ENCODE data around the gene HMGB3. TPM values are rescaled to one million over a fixed set of nuclear protein-coding genes. Genes with fewer than 3 reads are reported as not detected.

HMGB3 gene
- total RNA-seq, 2 experiments from 2014 or later: 24.5 to 25.4 TPM

DNA sequence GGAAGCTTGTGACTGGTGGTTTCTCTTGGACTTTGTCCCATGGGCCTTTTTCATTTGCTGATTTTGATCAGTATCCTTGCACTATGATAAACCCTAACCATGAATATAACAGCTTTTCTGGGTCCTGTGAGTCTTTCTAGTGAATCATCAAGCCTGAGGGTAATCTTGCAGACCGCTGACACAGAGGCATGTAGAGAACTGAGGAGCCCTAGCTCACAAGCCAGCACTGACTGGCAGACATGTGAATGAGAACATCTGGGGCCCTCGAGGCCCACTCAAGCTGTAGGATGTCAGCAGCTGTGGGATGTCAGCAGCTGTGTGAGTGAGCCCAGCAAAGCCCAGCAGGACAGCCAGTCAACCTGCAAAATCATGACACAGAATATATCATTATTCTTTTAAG lies 36.7 kb downstream of the HMGB3 start:
- no peak for ATAC-seq
- intact Hi-C loops (cut with micrococcal nuclease): no loop called here
- Mint-ChIP-seq H3K27me3 (no peaks in the 10 kb centered on the region), H3K36me3 (ENCODE audit: low read depth) (no peaks in the 10 kb centered on the region), H3K27ac (no peak overlapping the region), H3K9me3 (no peaks in the 10 kb centered on the region), H3K4me3 (no peak overlapping the region), H3K4me1 (ENCODE audit: low read depth) (no peaks in the 10 kb centered on the region)
- ChIA-PET CTCF (no interaction called here), POLR2A (interaction anchor here (0.6 kb wide), 1 partner anchor 270 kb away, joined by 3 read pairs; no protein-coding TSS in a partner anchor)
- TF ChIP-seq CTCF (IDR thresholded peaks at IDR 0.05): no peak
- no peak for DNase-seq

DNA sequence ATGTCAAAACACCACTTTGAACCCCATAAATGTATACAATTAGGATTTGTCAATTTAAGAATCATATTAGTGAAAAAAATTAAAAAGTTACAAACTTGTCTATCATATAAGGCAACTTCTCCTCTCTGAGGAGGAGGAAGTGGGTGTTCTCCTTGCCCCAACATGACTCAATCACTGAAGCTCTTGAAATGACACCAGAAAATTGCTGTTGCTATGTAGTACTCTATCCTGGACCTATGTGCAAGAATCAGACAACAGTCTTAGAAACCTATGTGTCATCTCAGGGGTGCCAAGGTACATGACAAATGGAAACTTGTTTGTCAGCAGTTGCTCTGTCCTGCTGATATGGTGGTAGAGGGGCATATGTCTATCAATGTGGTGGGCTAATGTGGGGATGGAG lies 47.7 kb downstream of the HMGB3 start:
- CTCF ChIA-PET: no interaction called here
- peaks cover 10% of the 10 kb centered on the region for H3K4me1 Mint-ChIP-seq (ENCODE audit: low read depth)
- DNase-seq (peak; percentile 2), ATAC-seq (peak; percentile 94)
- POLR2A ChIA-PET: no interaction called here
- no peak overlapping the region for H3K27ac Mint-ChIP-seq
- H3K36me3 Mint-ChIP-seq (ENCODE audit: low read depth): no peaks in the 10 kb centered on the region
- intact Hi-C loops (cut with micrococcal nuclease): no loop called here
- H3K4me3 Mint-ChIP-seq: no peak overlapping the region
- H3K9me3 Mint-ChIP-seq: no peaks in the 10 kb centered on the region
- H3K27me3 Mint-ChIP-seq: no peaks in the 10 kb centered on the region
- TF ChIP-seq CTCF (IDR thresholded peaks at IDR 0.05): no peak

DNA sequence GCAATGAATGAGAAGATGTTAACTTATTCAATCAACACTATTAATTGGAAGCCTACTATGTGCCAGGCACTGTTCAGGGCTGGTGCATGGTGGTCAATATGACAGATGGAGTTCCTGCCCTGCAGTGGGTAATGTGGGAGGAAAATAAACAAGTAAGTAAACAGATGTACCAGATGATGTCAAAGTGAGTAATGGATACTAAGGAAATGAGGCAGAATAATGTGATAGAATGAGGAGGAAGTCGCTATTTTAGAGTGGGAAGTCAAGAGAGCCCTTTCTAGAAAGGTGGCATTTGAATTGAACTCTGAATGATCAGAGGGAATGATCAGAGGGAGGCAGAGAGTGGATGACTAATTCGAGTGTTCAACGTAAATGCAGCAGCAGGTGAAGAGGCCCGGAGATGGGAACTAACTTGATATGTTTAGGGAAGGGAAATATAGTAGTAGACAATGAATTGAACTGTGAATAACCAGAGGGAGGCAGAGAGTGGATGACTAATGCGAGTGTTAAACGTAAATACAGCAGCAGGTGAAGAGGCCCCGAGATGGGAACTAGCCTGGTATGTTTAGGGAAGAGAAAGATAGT lies 48.3 kb downstream of the HMGB3 start:
- H3K27me3 Mint-ChIP-seq: no peaks in the 10 kb centered on the region
- no peak overlapping the region for H3K4me3 Mint-ChIP-seq
- no peaks in the 10 kb centered on the region for H3K36me3 Mint-ChIP-seq (ENCODE audit: low read depth)
- peak; percentile 28 for ATAC-seq
- DNase-seq: no peak
- H3K27ac Mint-ChIP-seq: no peak overlapping the region
- intact Hi-C loops (cut with micrococcal nuclease): no loop called here
- H3K4me1 Mint-ChIP-seq (ENCODE audit: low read depth): peaks cover 10% of the 10 kb centered on the region
- CTCF ChIA-PET: no interaction called here
- no peaks in the 10 kb centered on the region for H3K9me3 Mint-ChIP-seq
- POLR2A ChIA-PET: no interaction called here
- TF ChIP-seq CTCF (IDR thresholded peaks at IDR 0.05): no peak

GRCh38 chrX:151039351-151039750 lies 56.2 kb downstream of the HMGB3 start:
- intact Hi-C loops (cut with micrococcal nuclease): no loop called here
- ChIA-PET CTCF (no interaction called here), POLR2A (no interaction called here)
- TF ChIP-seq CTCF (IDR thresholded peaks at IDR 0.05): no peak
- Mint-ChIP-seq H3K4me1 (ENCODE audit: low read depth) (no peaks in the 10 kb centered on the region), H3K9me3 (no peaks in the 10 kb centered on the region), H3K27ac (no peak overlapping the region), H3K4me3 (no peak overlapping the region), H3K27me3 (peaks cover 3% of the 10 kb centered on the region), H3K36me3 (ENCODE audit: low read depth) (no peaks in the 10 kb centered on the region)
- DNase-seq: no peak
- no peak for ATAC-seq

Other genes starting within 250 kb of the HMGB3 start
- gene CD99L2, start 84.7 kb upstream of the HMGB3 start, total RNA-seq: 10 to 100 TPM; 11.9 to 12.6 TPM
- gene GPR50, start 193.2 kb downstream of the HMGB3 start, total RNA-seq: not detected

All from activated CD8-positive, alpha-beta T cell treated with anti-CD3 and anti-CD28 coated beads for 36 hours (primary cell).